AG04450 (cell line): ENCODE data around the gene IL15RA. TPM values are rescaled to one million over a fixed set of nuclear protein-coding genes. Genes with fewer than 3 reads are reported as not detected.

Source experiments
- CTCF ChIA-PET: fragments of 300-600, 350-600 bp; formaldehyde crosslinking; extraction: SDS; loops from one replicate; lab custom pipeline; 2022; ENCODE audit warnings: antibody characterized with exemption, inconsistent platforms; lab: Charles Lee
- POLR2A ChIA-PET: fragments of 350-600 bp; formaldehyde crosslinking; extraction: SDS; loops from one replicate; lab custom pipeline; 2021; ENCODE audit warnings: antibody characterized with exemption, inconsistent platforms; lab: Yijun Ruan, JAX
- DNase-seq: peaks from one replicate; pipeline ENCODE4 v3.0.0-alpha.2; 2011; ENCODE audit warnings: low read depth, low spot score
- H3K27ac ChIP-seq: one replicate; pipeline ENCODE4 v1.5.1; 2012; ENCODE audit warnings: low read depth, low read length, control low read depth
- H3K27me3 ChIP-seq: one replicate; pipeline ENCODE4 v1.6.0; 2012; ENCODE audit warnings: low read length; ENCODE audit not compliant: control insufficient read depth, insufficient read depth
- H3K4me3 ChIP-seq: 2 replicates; pipeline ENCODE4 v1.5.1; 2011; ENCODE audit warnings: mild to moderate bottlenecking, low read depth, low read length, control low read depth
- H3K9me3 ChIP-seq: 2 replicates; pipeline ENCODE4 v1.5.1; 2012; ENCODE audit warnings: low read length; ENCODE audit not compliant: control insufficient read depth, insufficient read depth
- CTCF ChIP-seq: IDR thresholded peaks from 2 replicates; pipeline ENCODE4 v1.5.1; 2011; ENCODE audit warnings: low read depth, low read length, control low read depth, inconsistent platforms
- polyA plus RNA-seq: library from polyadenylated mRNA; depleted of rRNA; stranded (reverse); fragments of >200 nt; gene quantifications from 2 replicates; pipeline ENCODE4 v1.2.3, GENCODE V29; 2011

Gene IL15RA
- polyA plus RNA-seq, 1 experiment: 3.5 TPM

GRCh38 chr10:6017781-6018354 is 40.5 kb upstream of the IL15RA start:
- CTCF ChIA-PET: no interaction called here

GRCh38 chr10:6014241-6014761 is 37.0 kb upstream of the IL15RA start:
- Histone ChIP-seq H3K27ac (no peak overlapping the region), H3K4me3 (no peak overlapping the region), H3K27me3 (peaks cover 7% of the 10 kb centered on the region), H3K9me3 (no peaks in the 10 kb centered on the region)
- no peak for DNase-seq
- TF ChIP-seq CTCF: peak; percentile 79
- CTCF ChIA-PET: interaction anchor here (0.5 to 3.0 kb wide), 26 partner anchors 9 to 580 kb away, joined by 3 to 26 read pairs (median 4); partner anchors contain the start of gene RBM17
- POLR2A ChIA-PET: no interaction called here

More at GRCh38 chr10:6017781-6018354, 40.5 kb upstream of the IL15RA start:
- POLR2A ChIA-PET: interaction anchor here (0.5 to 0.6 kb wide), 2 partner anchors 9 to 40 kb away, joined by 3 to 4 read pairs; no protein-coding TSS in a partner anchor
- no peaks in the 10 kb centered on the region for H3K9me3 ChIP-seq
- no peak for DNase-seq
- TF ChIP-seq CTCF: no peak
- peaks cover 8% of the 10 kb centered on the region for H3K27me3 ChIP-seq
- no peak overlapping the region for H3K27ac ChIP-seq
- H3K4me3 ChIP-seq: no peak overlapping the region

- CTCF ChIA-PET: interaction anchor here (0.5 to 3.0 kb wide), 26 partner anchors 8 to 579 kb away, joined by 3 to 26 read pairs (median 4); partner anchors contain the start of gene RBM17
- Histone ChIP-seq H3K27ac (no peak overlapping the region), H3K9me3 (no peaks in the 10 kb centered on the region), H3K4me3 (no peak overlapping the region), H3K27me3 (peaks cover 7% of the 10 kb centered on the region)
- POLR2A ChIA-PET: no interaction called here
- DNase-seq: no peak
- no peak for TF ChIP-seq CTCF
Observed at GRCh38 chr10:6013413-6014192, 36.3 kb upstream of the IL15RA start.

GRCh38 chr10:6012121-6012905 is 35.0 kb upstream of the IL15RA start:
- peaks cover 5% of the 10 kb centered on the region for H3K27me3 ChIP-seq
- ChIA-PET CTCF (interaction anchor here (2.9 to 3.0 kb wide), 2 partner anchors 389 to 394 kb away, joined by 15 to 26 read pairs; no protein-coding TSS in a partner anchor), POLR2A (no interaction called here)
- peaks cover 4% of the 10 kb centered on the region; the same call in 1 of the 2 replicates for H3K9me3 ChIP-seq
- no peak overlapping the region for H3K4me3 ChIP-seq
- no peak for TF ChIP-seq CTCF
- no peak overlapping the region for H3K27ac ChIP-seq
- no peak for DNase-seq
